ENCODE measurements around the gene LSM10. TPM values are rescaled to one million over a fixed set of nuclear protein-coding genes. Genes with fewer than 3 reads are reported as not detected.
A peak's percentile ranks its signal among the peaks of the same experiment; 100 is the strongest.

The LSM10 gene
- total and polyA plus RNA-seq, 2 experiments from 2014 or later, result 10.4 to 80.2 TPM

- no peak overlapping the region for H3K27ac ChIP-seq
- no peak overlapping the region for H3K4me3 ChIP-seq
- no peaks in the 10 kb centered on the region for H4K20me1 ChIP-seq (ENCODE audit: insufficient read depth)
- no peaks in the 10 kb centered on the region for H3K4me1 ChIP-seq (ENCODE audit: insufficient read depth)
- no peak for DNase-seq
- H3K79me2 ChIP-seq (ENCODE audit: insufficient read depth), result no peaks in the 10 kb centered on the region
- 58 to 67% methylated on average over 1 of the region's 1 CpG for WGBS, 2 experiments (ENCODE audit: low coverage in 1 of 2, low lambda C conversion rate in 2 of 2, missing lambda C conversion rate in 2 of 2)
- no peaks in the 10 kb centered on the region for H3F3A ChIP-seq (ENCODE audit: insufficient read depth)
- H3K9ac ChIP-seq, result no peak overlapping the region
- H3K9me3 ChIP-seq (ENCODE audit: low read depth), result no peaks in the 10 kb centered on the region
- H3K27me3 ChIP-seq (replicated peaks; ENCODE audit: insufficient read depth), result no peaks in the 10 kb centered on the region
- H3K4me2 ChIP-seq (ENCODE audit: unreplicated experiment), result no peak overlapping the region
- H3K36me3 ChIP-seq (ENCODE audit: low read depth), result no peaks in the 10 kb centered on the region
- H3K9me2 ChIP-seq (ENCODE audit: insufficient read depth), result no peaks in the 10 kb centered on the region
- in situ Hi-C loops (cut with MboI), result no loop called here
- no peak overlapping the region for H2AFZ ChIP-seq
- TF ChIP-seq EZH2 (IDR thresholded peaks at IDR 0.05; ENCODE audit: insufficient read depth, poor library complexity, severe bottlenecking) (no peak), EZH2phosphoT487 (IDR thresholded peaks at IDR 0.05; ENCODE audit: insufficient read depth, low read depth) (no peak)
Measured at GRCh38 chr1:36436821-36437220, 39.1 kb upstream of the LSM10 start.

- Histone ChIP-seq H3K27me3 (replicated peaks; ENCODE audit: insufficient read depth) (no peaks in the 10 kb centered on the region), H3K9me2 (ENCODE audit: insufficient read depth) (no peaks in the 10 kb centered on the region), H3K27ac (no peak overlapping the region), H3K4me3 (no peak overlapping the region), H3K9ac (no peak overlapping the region), H4K20me1 (ENCODE audit: insufficient read depth) (no peaks in the 10 kb centered on the region), H3K9me3 (ENCODE audit: low read depth) (no peaks in the 10 kb centered on the region), H3F3A (ENCODE audit: insufficient read depth) (no peaks in the 10 kb centered on the region), H3K4me1 (ENCODE audit: insufficient read depth) (no peaks in the 10 kb centered on the region), H3K36me3 (ENCODE audit: low read depth) (no peaks in the 10 kb centered on the region; the same call in 1 of the 2 replicates), H3K4me2 (ENCODE audit: unreplicated experiment) (no peak overlapping the region), H2AFZ (no peak overlapping the region), H3K79me2 (ENCODE audit: insufficient read depth) (no peaks in the 10 kb centered on the region)
- no peak for TF ChIP-seq EZH2 (IDR thresholded peaks at IDR 0.05; ENCODE audit: insufficient read depth, poor library complexity, severe bottlenecking)
- TF ChIP-seq EZH2phosphoT487 (IDR thresholded peaks at IDR 0.05; ENCODE audit: insufficient read depth, low read depth), result no peak
- no peak for DNase-seq
- WGBS, 2 experiments (ENCODE audit: low coverage in 1 of 2, low lambda C conversion rate in 2 of 2, missing lambda C conversion rate in 2 of 2), result 89 to 93% methylated on average over 1 of the region's 1 CpG
- in situ Hi-C loops (cut with MboI), result no loop called here
Measured at GRCh38 chr1:36433102-36433501, 35.4 kb upstream of the LSM10 start.

GRCh38 chr1:36432616-36433015, 34.9 kb upstream of the LSM10 start:
- Histone ChIP-seq H3K27me3 (replicated peaks; ENCODE audit: insufficient read depth) (no peaks in the 10 kb centered on the region), H3K4me3 (no peak overlapping the region), H3K4me2 (ENCODE audit: unreplicated experiment) (no peak overlapping the region), H3K9me3 (ENCODE audit: low read depth) (no peaks in the 10 kb centered on the region), H3K9ac (no peak overlapping the region), H3F3A (ENCODE audit: insufficient read depth) (no peaks in the 10 kb centered on the region), H4K20me1 (ENCODE audit: insufficient read depth) (no peaks in the 10 kb centered on the region), H3K79me2 (ENCODE audit: insufficient read depth) (no peaks in the 10 kb centered on the region), H3K9me2 (ENCODE audit: insufficient read depth) (no peaks in the 10 kb centered on the region), H3K27ac (no peak overlapping the region), H3K4me1 (ENCODE audit: insufficient read depth) (no peaks in the 10 kb centered on the region), H2AFZ (no peak overlapping the region), H3K36me3 (ENCODE audit: low read depth) (no peaks in the 10 kb centered on the region; the same call in 1 of the 2 replicates)
- 84 to 85% methylated on average over 4 of the region's 4 CpGs for WGBS, 2 experiments (ENCODE audit: low coverage in 1 of 2, low lambda C conversion rate in 2 of 2, missing lambda C conversion rate in 2 of 2)
- DNase-seq, result no peak
- in situ Hi-C loops (cut with MboI), result no loop called here
- TF ChIP-seq EZH2 (IDR thresholded peaks at IDR 0.05; ENCODE audit: insufficient read depth, poor library complexity, severe bottlenecking) (no peak), EZH2phosphoT487 (IDR thresholded peaks at IDR 0.05; ENCODE audit: insufficient read depth, low read depth) (no peak)

- peaks cover 10% of the 10 kb centered on the region; the same call in 1 of the 2 replicates for H3K36me3 ChIP-seq (ENCODE audit: low read depth)
- H3K9me3 ChIP-seq (ENCODE audit: low read depth), result no peaks in the 10 kb centered on the region
- no peaks in the 10 kb centered on the region for H4K20me1 ChIP-seq (ENCODE audit: insufficient read depth)
- TF ChIP-seq EZH2 (IDR thresholded peaks at IDR 0.05; ENCODE audit: insufficient read depth, poor library complexity, severe bottlenecking), result no peak
- no peak for TF ChIP-seq EZH2phosphoT487 (IDR thresholded peaks at IDR 0.05; ENCODE audit: insufficient read depth, low read depth)
- no peak overlapping the region for H3K4me3 ChIP-seq
- 63 to 71% methylated on average over 4 of the region's 4 CpGs for WGBS, 2 experiments (ENCODE audit: low coverage in 1 of 2, low lambda C conversion rate in 2 of 2, missing lambda C conversion rate in 2 of 2)
- H3K9ac ChIP-seq, result no peak overlapping the region
- no peaks in the 10 kb centered on the region for H3F3A ChIP-seq (ENCODE audit: insufficient read depth)
- H3K79me2 ChIP-seq (ENCODE audit: insufficient read depth), result no peaks in the 10 kb centered on the region
- peak; percentile 23 for DNase-seq
- no peaks in the 10 kb centered on the region for H3K27me3 ChIP-seq (replicated peaks; ENCODE audit: insufficient read depth)
- H3K27ac ChIP-seq, result no peak overlapping the region
- H2AFZ ChIP-seq, result no peak overlapping the region
- no peaks in the 10 kb centered on the region for H3K9me2 ChIP-seq (ENCODE audit: insufficient read depth)
- H3K4me1 ChIP-seq (ENCODE audit: insufficient read depth), result no peaks in the 10 kb centered on the region
- in situ Hi-C loops (cut with MboI), result no loop called here
- no peak overlapping the region for H3K4me2 ChIP-seq (ENCODE audit: unreplicated experiment)
Measured at GRCh38 chr1:36425791-36426190, 28.1 kb upstream of the LSM10 start.

- Histone ChIP-seq H4K20me1 (ENCODE audit: insufficient read depth) (no peaks in the 10 kb centered on the region), H2AFZ (no peak overlapping the region), H3K4me3 (no peak overlapping the region), H3K27ac (no peak overlapping the region), H3K4me2 (ENCODE audit: unreplicated experiment) (no peak overlapping the region), H3F3A (ENCODE audit: insufficient read depth) (no peaks in the 10 kb centered on the region), H3K4me1 (ENCODE audit: insufficient read depth) (peaks cover 7% of the 10 kb centered on the region), H3K27me3 (replicated peaks; ENCODE audit: insufficient read depth) (no peaks in the 10 kb centered on the region), H3K79me2 (ENCODE audit: insufficient read depth) (no peaks in the 10 kb centered on the region), H3K9me3 (ENCODE audit: low read depth) (no peaks in the 10 kb centered on the region), H3K9ac (no peak overlapping the region), H3K9me2 (ENCODE audit: insufficient read depth) (no peaks in the 10 kb centered on the region), H3K36me3 (ENCODE audit: low read depth) (0 out of 2 replicates have a peak, but pooled peaks cover 10% of the 10 kb centered on the region)
- in situ Hi-C loops (cut with MboI), result no loop called here
- no peak for DNase-seq
- TF ChIP-seq EZH2 (IDR thresholded peaks at IDR 0.05; ENCODE audit: insufficient read depth, poor library complexity, severe bottlenecking) (no peak), EZH2phosphoT487 (IDR thresholded peaks at IDR 0.05; ENCODE audit: insufficient read depth, low read depth) (no peak)
- 91 to 94% methylated on average over 7 of the region's 7 CpGs for WGBS, 2 experiments (ENCODE audit: low coverage in 1 of 2, low lambda C conversion rate in 2 of 2, missing lambda C conversion rate in 2 of 2)
Measured at GRCh38 chr1:36421649-36422048, 23.9 kb upstream of the LSM10 start.

Measured in GM23248 (cell line).